HepG2 (cell line): ENCODE results near the gene CTSW. TPM values are rescaled to one million over a fixed set of nuclear protein-coding genes. Genes with fewer than 3 reads are reported as not detected.

Source experiments
- FLYWCH1 ChIP-seq: sonication (generic); formaldehyde crosslinking; IDR thresholded peaks from 2 replicates; pipeline ENCODE4 v1.8.1; 2023; ENCODE audit warnings: mild to moderate bottlenecking, missing genetic modification reagents
- ISX ChIP-seq: sonication (generic); formaldehyde crosslinking; conservative IDR thresholded peaks from 2 replicates; pipeline ENCODE4 v1.5.0; 2020; ENCODE audit warnings: missing genetic modification reagents
- KLF9 ChIP-seq: IDR thresholded peaks from 2 replicates; pipeline ENCODE4 v1.6.1; 2016; ENCODE audit warnings: low read depth
- MXD1 ChIP-seq: sonication (generic); formaldehyde crosslinking; IDR thresholded peaks from 2 replicates; pipeline ENCODE4 v1.4.0; 2020; ENCODE audit warnings: mild to moderate bottlenecking, missing genetic modification reagents
- MYNN ChIP-seq: sonication (generic); formaldehyde crosslinking; IDR thresholded peaks from 2 replicates; pipeline ENCODE4 v1.4.0; 2020; ENCODE audit warnings: mild to moderate bottlenecking, low read depth, missing genetic modification reagents
- MYPOP ChIP-seq: sonication (generic); formaldehyde crosslinking; IDR thresholded peaks from 2 replicates; pipeline ENCODE4 v1.8.1; 2023; ENCODE audit warnings: mild to moderate bottlenecking, moderate library complexity, missing genetic modification reagents
- PRPF4 ChIP-seq: fragments of 200-400 bp; formaldehyde crosslinking; IDR thresholded peaks from 2 replicates; pipeline ENCODE4 v1.6.1; 2016; ENCODE audit warnings: low read length, low read depth; ENCODE audit not compliant: poor library complexity, severe bottlenecking
- REPIN1 ChIP-seq: sonication (generic); formaldehyde crosslinking; IDR thresholded peaks from 2 replicates; pipeline ENCODE4 v1.8.0; 2022; ENCODE audit warnings: missing genetic modification reagents, low read depth, mild to moderate bottlenecking, borderline replicate concordance
- RFX5 ChIP-seq: IDR thresholded peaks from 2 replicates; pipeline ENCODE4 v1.6.1; 2011; ENCODE audit warnings: low read depth, low read length, improper control_type of control experiment
- SALL2 ChIP-seq: sonication (generic); formaldehyde crosslinking; IDR thresholded peaks from 2 replicates; pipeline ENCODE4 v1.8.1; 2023; ENCODE audit warnings: mild to moderate bottlenecking, missing genetic modification reagents, inconsistent platforms
- SMAD3 ChIP-seq: sonication (generic); formaldehyde crosslinking; IDR thresholded peaks from 2 replicates; pipeline ENCODE4 v1.4.0; 2020; ENCODE audit warnings: missing genetic modification reagents
- ZKSCAN1 ChIP-seq: fragments of 150-350 bp; IDR thresholded peaks from 2 replicates; pipeline ENCODE4 v1.6.1; 2014; ENCODE audit warnings: low read length
- ZNF281 ChIP-seq: sonication (generic); formaldehyde crosslinking; IDR thresholded peaks from 2 replicates; pipeline ENCODE4 v1.4.0; 2020; ENCODE audit warnings: missing genetic modification reagents, borderline replicate concordance
- ZNF746 ChIP-seq: sonication (generic); formaldehyde crosslinking; IDR thresholded peaks from 2 replicates; pipeline ENCODE4 v1.8.0; 2022; ENCODE audit warnings: mild to moderate bottlenecking, missing genetic modification reagents
- polyA plus RNA-seq, 8 experiments: library from polyadenylated mRNA; depleted of rRNA in 3 of 8; stranded (reverse) in 7 of 8; unstranded in 1 of 8; fragments of >200 nt; fragmentation: Illumina TruSeq in 4 of 8; extraction: Trizol in 4 of 8; gene quantifications; 2 replicates each; pipeline versions ENCODE4 v1.2.1 to v1.2.3, GENCODE V29; 2011 to 2016; ENCODE audit warnings: low read depth in 4 of 8, missing spikeins in 1 of 8, mixed read lengths in 1 of 8; ENCODE audit not compliant: insufficient read depth in 1 of 8
- total RNA-seq, 5 experiments: library from RNA; depleted of rRNA; stranded (reverse); fragments of >200 nt; fragmentation: Illumina TruSeq; extraction: Trizol; gene quantifications; 2 replicates each; pipeline ENCODE4 v1.2.3, GENCODE V29; 2016; ENCODE audit warnings: low read depth in 1 of 5
- TF ChIP-seq, protein P1 (sequence below): sonication (generic); formaldehyde crosslinking; IDR thresholded peaks from 2 replicates; pipeline ENCODE4 v1.5.1; 2020; ENCODE audit warnings: mild to moderate bottlenecking, missing genetic modification reagents, moderate library complexity
- TF ChIP-seq, protein P2 (sequence below): sonication (generic); formaldehyde crosslinking; IDR thresholded peaks from 2 replicates; pipeline ENCODE4 v1.4.0; 2020; ENCODE audit warnings: missing genetic modification reagents, borderline replicate concordance

The CTSW gene
- total and polyA plus RNA-seq, 2 of the 13 experiments (the other 11 are each of a cell fraction or from before 2014, with no cell fraction given) = 0.09 TPM; not detected in 1

- TF ChIP-seq ZNF281 (no peak), PRPF4 (no peak), ZNF746 (CRISPR knock-in tag) (peak; percentile 79), RFX5 (no peak), ZKSCAN1 (no peak), SALL2 (CRISPR knock-in tag) (no peak), ISX (0 out of 2 replicates have a peak, but pooled peaks have one; percentile 25), SMAD3 (CRISPR knock-in tag) (no peak), MXD1 (CRISPR knock-in tag) (peak; percentile 91), FLYWCH1 (CRISPR knock-in tag) (no peak), REPIN1 (CRISPR knock-in tag) (peak; percentile 47; the same call in 1 of the 2 replicates), KLF9 (no peak), MYPOP (CRISPR knock-in tag) (peak; percentile 51; the same call in 1 of the 2 replicates), MYNN (no peak)
- TF ChIP-seq, protein P1, sequence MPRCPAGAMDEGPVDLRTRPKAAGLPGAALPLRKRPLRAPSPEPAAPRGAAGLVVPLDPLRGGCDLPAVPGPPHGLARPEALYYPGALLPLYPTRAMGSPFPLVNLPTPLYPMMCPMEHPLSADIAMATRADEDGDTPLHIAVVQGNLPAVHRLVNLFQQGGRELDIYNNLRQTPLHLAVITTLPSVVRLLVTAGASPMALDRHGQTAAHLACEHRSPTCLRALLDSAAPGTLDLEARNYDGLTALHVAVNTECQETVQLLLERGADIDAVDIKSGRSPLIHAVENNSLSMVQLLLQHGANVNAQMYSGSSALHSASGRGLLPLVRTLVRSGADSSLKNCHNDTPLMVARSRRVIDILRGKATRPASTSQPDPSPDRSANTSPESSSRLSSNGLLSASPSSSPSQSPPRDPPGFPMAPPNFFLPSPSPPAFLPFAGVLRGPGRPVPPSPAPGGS = peak; percentile 86; the same call in 1 of the 2 replicates
- TF ChIP-seq, protein P2, sequence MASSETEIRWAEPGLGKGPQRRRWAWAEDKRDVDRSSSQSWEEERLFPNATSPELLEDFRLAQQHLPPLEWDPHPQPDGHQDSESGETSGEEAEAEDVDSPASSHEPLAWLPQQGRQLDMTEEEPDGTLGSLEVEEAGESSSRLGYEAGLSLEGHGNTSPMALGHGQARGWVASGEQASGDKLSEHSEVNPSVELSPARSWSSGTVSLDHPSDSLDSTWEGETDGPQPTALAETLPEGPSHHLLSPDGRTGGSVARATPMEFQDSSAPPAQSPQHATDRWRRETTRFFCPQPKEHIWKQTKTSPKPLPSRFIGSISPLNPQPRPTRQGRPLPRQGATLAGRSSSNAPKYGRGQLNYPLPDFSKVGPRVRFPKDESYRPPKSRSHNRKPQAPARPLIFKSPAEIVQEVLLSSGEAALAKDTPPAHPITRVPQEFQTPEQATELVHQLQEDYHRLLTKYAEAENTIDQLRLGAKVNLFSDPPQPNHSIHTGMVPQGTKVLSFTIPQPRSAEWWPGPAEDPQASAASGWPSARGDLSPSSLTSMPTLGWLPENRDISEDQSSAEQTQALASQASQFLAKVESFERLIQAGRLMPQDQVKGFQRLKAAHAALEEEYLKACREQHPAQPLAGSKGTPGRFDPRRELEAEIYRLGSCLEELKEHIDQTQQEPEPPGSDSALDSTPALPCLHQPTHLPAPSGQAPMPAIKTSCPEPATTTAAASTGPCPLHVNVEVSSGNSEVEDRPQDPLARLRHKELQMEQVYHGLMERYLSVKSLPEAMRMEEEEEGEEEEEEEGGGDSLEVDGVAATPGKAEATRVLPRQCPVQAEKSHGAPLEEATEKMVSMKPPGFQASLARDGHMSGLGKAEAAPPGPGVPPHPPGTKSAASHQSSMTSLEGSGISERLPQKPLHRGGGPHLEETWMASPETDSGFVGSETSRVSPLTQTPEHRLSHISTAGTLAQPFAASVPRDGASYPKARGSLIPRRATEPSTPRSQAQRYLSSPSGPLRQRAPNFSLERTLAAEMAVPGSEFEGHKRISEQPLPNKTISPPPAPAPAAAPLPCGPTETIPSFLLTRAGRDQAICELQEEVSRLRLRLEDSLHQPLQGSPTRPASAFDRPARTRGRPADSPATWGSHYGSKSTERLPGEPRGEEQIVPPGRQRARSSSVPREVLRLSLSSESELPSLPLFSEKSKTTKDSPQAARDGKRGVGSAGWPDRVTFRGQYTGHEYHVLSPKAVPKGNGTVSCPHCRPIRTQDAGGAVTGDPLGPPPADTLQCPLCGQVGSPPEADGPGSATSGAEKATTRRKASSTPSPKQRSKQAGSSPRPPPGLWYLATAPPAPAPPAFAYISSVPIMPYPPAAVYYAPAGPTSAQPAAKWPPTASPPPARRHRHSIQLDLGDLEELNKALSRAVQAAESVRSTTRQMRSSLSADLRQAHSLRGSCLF (CRISPR knock-in tag) = no peak
Measured at GRCh38 chr11:65899356-65900124, 19.9 kb downstream of the CTSW start (continued).
